ENCODE results near the gene USP54. TPM values are rescaled to one million over a fixed set of nuclear protein-coding genes. Genes with fewer than 3 reads are reported as not detected.

The USP54 gene
- total RNA-seq, 4 donors from 2014 or later, result 41.0 to 65.1 (median 50.5) TPM

DNA sequence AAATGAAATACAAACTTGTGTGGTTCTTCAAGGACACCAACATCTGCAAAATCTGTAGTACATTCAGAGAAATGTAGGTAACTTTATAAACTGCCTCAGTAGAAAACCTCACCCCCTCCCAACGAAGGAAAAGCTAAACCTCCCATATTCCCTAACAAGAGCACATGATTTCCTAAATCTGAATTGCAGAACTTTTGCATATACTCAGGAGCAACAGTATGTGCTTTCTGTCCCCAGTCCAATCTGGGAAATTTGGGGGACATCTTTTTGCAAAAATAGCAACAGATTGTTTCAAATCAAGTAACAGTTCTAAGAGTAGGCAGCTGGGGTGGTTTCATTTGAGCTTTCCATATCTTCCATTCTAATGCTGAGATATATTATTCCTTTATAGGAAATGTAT is 142.0 kb downstream of the USP54 start:
- no peak for TF ChIP-seq CTCF (IDR thresholded peaks at IDR 0.05)
- no peak for TF ChIP-seq POLR2A (IDR thresholded peaks at IDR 0.05)
- H3K4me3 ChIP-seq, result no peak overlapping the region
- no peak for DNase-seq
- no peaks in the 10 kb centered on the region for H3K9me3 ChIP-seq
- no peaks in the 10 kb centered on the region for H3K27me3 ChIP-seq
- no peak overlapping the region for H3K27ac ChIP-seq
- no peaks in the 10 kb centered on the region for H3K4me1 ChIP-seq
- H3K36me3 ChIP-seq, result peaks cover 0 to 39% (median 0%) of the 10 kb centered on the region in 3 donors

- Histone ChIP-seq H3K27ac (no peak overlapping the region), H3K9me3 (no peaks in the 10 kb centered on the region), H3K27me3 (no peaks in the 10 kb centered on the region), H3K4me3 (no peak overlapping the region), H3K4me1 (no peaks in the 10 kb centered on the region), H3K36me3 (peaks cover 0 to 46% (median 0%) of the 10 kb centered on the region in 3 donors)
- DNase-seq, result no peak
- TF ChIP-seq CTCF (IDR thresholded peaks at IDR 0.05), result no peak
- TF ChIP-seq POLR2A (IDR thresholded peaks at IDR 0.05), result no peak
These were observed 142.8 kb downstream of the USP54 start for GRCh38 chr10:73448384-73448783.

Small RNA genes within 50 kb of the gene (small RNA-seq; reads per million reads assigned to genes)
- 0 reads per million in 2 donors for gene RNU6-883P

Other genes starting within 250 kb of the USP54 start
- 1 to 10 TPM in 3 of 4 donors, under 1 TPM in 1; 0.88 to 5.8 (median 2.5) TPM for gene CFAP70, start 232.5 kb downstream of the USP54 start, total RNA-seq
- 10 to 100 TPM; 51.9 to 70.1 (median 58.4) TPM for gene ANXA7, start 177.3 kb downstream of the USP54 start, total RNA-seq
- gene MSS51, start 157.8 kb downstream of the USP54 start, total RNA-seq, result 1 to 10 TPM; 3.3 to 7.5 (median 5.2) TPM
- gene PPP3CB, start 95.3 kb downstream of the USP54 start, total RNA-seq, result 10 to 100 TPM; 28.2 to 42.0 (median 32.4) TPM
- not detected for gene MYOZ1, start 50.1 kb upstream of the USP54 start, total RNA-seq
- not detected for gene SYNPO2L, start 64.7 kb upstream of the USP54 start, total RNA-seq
- gene AGAP5, start 106.8 kb upstream of the USP54 start, total RNA-seq, result 10 to 100 TPM; 11.6 to 23.3 (median 16.1) TPM
- 10 to 100 TPM; 48.7 to 81.5 (median 79.9) TPM for gene SEC24C, start 153.0 kb upstream of the USP54 start, total RNA-seq
- gene CHCHD1, start 190.7 kb upstream of the USP54 start, total RNA-seq, result 10 to 100 TPM in 3 of 4 donors, 1 to 10 TPM in 1; 9.9 to 36.8 (median 20.9) TPM
- 100 to 1,000 TPM in 3 of 4 donors, 10 to 100 TPM in 1; 87.5 to 345 (median 187) TPM for gene ZSWIM8, start 194.3 kb upstream of the USP54 start, total RNA-seq
- 10 to 100 TPM; 16.5 to 39.1 (median 27.7) TPM for gene NDST2, start 220.3 kb upstream of the USP54 start, total RNA-seq

Measured in Peyer's patch (tissue), 4 donors.